ENCODE data around the gene EEF2K. TPM values are rescaled to one million over a fixed set of nuclear protein-coding genes. Genes with fewer than 3 reads are reported as not detected.

The EEF2K gene
- total RNA-seq, 1 donor from 2014 or later, result 19.8 TPM

DNA sequence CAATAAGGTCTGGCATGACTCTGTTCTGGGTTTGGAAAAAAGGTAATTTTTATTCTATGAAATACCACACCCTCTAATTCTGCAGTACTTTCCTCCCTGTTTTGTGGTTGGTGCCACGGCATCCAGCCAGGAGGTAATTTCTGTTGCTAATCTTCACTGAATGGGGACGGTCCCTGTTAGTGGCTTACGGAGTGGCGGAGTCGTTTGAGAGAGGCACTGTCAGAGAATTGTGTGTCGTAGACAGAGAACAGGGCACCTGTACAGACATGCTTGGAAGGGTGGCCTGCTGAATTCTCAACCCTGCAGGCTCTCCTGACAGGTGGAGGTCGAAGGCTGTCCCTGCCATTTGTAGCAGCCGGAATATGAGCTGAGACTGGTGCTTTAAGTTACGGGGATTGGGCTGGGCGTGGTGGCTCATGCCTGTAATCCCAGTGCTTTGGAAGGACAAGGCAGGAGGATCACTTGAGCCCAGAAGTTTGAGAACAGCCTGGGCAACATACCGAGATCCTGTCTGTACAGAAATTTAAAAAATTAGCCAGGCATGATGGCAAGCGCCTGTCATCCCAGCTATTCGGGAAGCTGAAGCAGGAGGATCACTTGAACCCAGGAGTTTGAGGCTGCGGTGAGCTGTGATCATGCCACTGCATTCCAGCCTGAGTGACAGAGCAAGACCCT lies 33.2 kb downstream of the EEF2K start:
- DNase-seq (ENCODE audit: low read depth), result no peak

DNA sequence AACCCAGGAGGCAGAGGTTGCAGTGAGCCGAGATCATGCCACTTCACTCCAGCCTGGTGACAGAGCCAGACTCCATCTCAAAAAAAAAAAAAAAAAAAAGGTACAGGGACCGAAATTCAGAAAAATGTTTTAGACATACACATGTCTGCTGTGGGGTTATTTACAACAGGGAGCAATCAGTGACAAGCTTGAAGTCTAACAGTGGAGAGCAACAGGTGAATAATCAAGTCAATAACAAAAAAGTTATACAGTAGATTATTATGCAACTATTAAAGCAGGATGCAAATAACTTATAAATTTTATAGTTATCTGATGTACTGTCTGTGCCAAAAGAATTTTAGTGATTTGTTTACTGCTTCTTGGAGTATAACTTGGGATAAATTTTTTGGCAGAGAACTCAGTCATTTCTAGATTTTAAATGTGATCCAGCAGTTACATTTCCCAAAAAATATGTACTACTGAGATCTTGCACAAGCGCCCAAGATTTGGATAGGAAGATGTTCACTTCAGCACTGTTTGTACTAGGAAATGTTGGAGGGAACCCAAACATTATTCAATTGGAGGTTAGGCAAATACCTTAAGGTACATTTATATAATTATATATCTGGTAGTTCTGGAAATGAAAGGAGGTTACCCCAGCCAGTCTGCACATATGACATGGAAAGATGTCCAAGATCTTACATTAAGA lies 34.1 kb downstream of the EEF2K start:
- DNase-seq (ENCODE audit: low read depth), result no peak

GRCh38 chr16:22250522-22250921 lies 44.4 kb downstream of the EEF2K start:
- no peak for DNase-seq (ENCODE audit: low read depth)

DNA sequence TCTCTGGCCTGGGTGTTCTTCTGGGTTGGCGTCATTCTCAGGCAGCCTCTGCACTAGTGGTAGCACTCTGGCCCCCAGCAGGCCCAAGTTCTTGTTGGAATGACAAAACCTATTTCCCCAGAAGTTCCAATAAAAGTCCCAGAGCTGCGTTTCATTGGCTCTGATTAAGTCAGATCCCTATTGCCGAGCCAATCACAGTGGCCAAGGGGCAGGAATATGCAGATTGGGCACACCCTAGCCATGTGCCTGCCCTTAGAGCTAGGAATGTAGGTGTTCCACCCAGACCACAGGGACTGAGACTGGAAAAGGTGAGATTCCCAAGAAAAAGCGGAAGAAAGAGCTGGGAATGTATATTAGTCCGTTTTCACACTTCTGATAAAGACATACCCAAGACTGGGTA lies 46.2 kb downstream of the EEF2K start:
- DNase-seq (ENCODE audit: low read depth), result no peak

- DNase-seq (ENCODE audit: low read depth), result no peak
Measured at GRCh38 chr16:22253272-22253671, 47.2 kb downstream of the EEF2K start.

GRCh38 chr16:22255335-22255734 lies 49.3 kb downstream of the EEF2K start:
- no peak for DNase-seq (ENCODE audit: low read depth)

DNA sequence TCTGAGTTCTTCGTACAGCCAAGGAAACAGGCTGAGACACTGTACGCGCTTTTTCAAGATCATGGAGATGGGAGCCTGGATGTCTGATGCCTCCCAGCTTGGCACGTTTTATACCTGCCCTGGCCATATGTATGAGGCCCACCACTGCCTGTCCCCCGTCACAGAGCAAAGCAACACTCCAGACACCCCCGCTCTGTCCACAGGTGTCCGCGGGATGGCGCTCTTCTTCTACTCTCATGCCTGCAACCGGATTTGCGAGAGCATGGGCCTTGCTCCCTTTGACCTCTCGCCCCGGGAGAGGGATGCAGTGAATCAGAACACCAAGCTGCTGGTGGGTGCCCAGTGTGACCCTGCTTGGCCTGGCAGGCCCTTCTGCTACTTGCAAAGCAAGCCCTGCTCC lies 51.4 kb downstream of the EEF2K start:
- DNase-seq (ENCODE audit: low read depth), result no peak

DNA sequence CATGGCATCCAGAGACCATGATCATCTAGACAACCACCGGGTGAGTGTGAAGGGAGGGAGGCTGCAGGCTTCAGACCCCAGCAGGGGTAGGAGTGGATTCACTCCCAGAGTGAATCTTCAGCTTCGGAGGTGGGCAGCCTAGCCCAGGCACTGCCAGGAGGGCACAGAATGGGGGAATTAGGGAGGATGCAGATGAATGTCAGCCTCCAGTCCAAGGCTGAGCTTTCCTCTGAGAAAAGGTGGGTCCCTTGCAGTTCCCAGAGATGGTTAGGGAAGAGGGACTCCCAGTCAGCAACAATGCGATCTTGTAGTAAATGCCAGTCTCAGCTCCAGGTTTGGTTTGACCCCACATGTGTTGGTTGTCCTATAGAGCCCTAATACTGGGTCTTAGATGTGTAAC lies 54.4 kb downstream of the EEF2K start:
- no peak for DNase-seq (ENCODE audit: low read depth)

GRCh38 chr16:22262460-22262859 lies 56.4 kb downstream of the EEF2K start:
- no peak for DNase-seq (ENCODE audit: low read depth)

DNA sequence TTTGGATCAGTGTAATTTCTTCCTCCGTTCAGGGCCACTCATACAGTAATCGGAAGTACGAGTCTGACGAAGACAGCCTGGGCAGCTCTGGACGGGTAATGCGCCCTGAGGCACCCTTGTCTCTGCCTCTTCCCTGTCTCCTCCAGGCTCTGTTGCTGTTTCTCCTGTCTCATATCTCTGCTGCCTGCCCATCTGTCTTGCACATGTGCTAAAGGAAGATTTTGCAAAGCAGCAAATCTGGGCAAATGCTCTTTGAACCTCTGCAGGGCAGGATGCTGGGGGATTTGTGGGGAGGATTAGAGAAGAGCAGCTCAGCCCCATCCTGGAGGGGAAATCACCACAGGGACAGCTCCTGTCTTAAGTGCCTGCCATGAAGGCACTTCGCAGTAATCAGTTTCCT lies 58.7 kb downstream of the EEF2K start:
- DNase-seq (ENCODE audit: low read depth), result no peak

DNA sequence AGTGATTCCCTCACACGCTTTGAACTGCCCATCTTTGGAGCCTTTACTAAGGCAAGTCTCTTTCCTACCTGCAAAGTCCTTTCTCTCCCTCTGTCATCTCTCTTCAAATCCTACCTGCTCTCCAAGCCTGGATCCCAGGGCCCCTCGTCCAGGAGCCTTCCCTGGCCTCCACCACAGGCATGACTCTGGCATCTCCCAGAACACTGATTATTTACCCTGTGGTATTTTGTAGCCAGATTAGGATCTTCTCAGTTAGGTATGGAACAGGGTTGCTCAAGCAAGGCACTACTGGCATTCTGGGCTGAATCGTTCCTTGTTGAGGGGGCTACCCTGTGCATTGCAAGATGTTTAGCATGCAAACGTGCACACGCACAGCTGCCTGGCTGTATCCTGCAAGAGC lies 59.3 kb downstream of the EEF2K start:
- no peak for DNase-seq (ENCODE audit: low read depth)

GRCh38 chr16:22266546-22266945 lies 60.5 kb downstream of the EEF2K start:
- no peak for DNase-seq (ENCODE audit: low read depth)

DNA sequence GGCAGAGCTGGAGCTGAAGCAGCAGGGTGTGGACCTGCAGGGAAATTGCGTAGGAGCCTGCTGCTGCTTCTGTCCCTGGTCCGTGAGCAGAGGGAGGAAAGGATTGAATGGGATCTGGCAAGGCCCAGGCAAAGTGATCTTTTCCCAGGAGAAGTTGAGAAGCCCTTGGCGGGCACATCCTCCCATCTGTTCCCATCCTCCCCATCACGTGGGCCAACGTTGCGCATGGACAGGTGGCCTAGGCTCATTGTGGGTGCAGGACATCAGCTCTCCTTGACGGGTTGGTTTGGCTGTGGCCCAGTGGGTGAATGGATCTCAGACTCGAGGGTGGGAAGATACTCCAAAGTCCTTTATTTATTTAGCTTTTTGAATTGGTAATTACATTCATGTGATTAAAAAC lies 61.7 kb downstream of the EEF2K start:
- DNase-seq (ENCODE audit: low read depth), result peak; percentile 22

GRCh38 chr16:22270525-22270924 lies 64.4 kb downstream of the EEF2K start:
- no peak for DNase-seq (ENCODE audit: low read depth)

GRCh38 chr16:22272870-22273650 lies 67.0 kb downstream of the EEF2K start:
- DNase-seq (ENCODE audit: low read depth), result no peak

- no peak for DNase-seq (ENCODE audit: low read depth)
Measured at GRCh38 chr16:22274916-22275315, 68.8 kb downstream of the EEF2K start.

DNA sequence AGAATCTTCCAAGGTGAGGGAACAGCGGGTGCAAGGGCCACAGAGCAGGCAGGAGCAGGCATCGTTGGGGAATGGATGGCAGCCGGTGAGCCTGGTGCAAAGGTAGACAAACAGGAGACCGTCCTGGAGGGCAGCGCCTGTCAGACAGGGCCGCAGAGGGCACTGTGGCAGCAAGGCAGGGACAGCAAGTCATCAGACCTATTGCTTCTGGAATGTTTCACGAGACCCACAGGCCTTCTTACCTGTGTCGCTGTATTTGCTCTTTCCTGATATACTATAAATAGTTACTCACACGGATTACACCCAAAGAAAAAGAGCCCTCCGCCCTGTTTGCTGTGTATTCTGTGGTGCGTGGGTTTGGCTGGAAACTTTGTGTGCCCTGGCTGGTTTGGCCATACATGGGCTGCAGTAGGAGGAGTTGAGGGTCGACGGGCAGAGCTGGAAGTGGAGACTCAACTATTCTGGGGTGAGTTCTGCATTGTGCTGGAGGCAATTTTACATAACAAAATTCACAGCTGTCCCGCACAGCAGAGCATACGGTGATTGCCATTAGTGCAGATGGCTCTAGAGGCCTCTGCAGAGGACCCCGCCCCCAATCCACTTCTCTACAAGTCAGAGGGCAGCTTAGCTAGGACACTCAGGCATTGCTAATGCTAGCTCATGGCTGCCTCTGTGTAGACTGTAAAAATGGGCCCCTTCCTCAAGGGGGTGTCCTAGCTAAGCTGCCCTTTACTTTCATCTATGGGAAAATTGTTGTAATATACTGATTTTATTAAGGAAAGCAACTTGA lies 72.6 kb downstream of the EEF2K start:
- no peak for DNase-seq (ENCODE audit: low read depth)

GRCh38 chr16:22282254-22282892 lies 76.3 kb downstream of the EEF2K start:
- DNase-seq (ENCODE audit: low read depth), result no peak

GRCh38 chr16:22284637-22285036 lies 78.6 kb downstream of the EEF2K start:
- peak; percentile 26 for DNase-seq (ENCODE audit: low read depth)

- DNase-seq (ENCODE audit: low read depth), result no peak
Measured at GRCh38 chr16:22285080-22285479, 79.0 kb downstream of the EEF2K start.

DNA sequence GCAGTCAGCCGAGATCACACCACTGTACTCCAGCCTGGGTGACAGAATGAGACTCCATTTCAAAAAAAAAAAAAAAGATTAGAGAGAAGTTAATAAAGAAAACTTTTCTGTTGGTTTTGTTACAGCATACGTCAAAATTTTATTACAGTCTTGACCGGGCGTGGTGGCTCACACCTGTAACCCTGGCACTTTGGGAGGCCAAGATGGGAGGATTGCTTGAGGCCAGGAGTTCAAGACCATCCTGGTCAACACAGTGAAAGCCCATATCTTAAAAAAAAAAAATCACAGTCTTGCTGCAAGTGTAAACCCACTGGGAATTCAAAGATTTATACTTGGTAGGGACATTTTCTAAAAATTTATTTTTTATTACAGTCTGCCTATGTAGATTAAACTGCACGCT lies 84.9 kb downstream of the EEF2K start:
- DNase-seq (ENCODE audit: low read depth), result no peak

Data from myocyte (in vitro differentiated cells).